ENCODE results near the gene PTOV1.

PTOV1 gene

DNA sequence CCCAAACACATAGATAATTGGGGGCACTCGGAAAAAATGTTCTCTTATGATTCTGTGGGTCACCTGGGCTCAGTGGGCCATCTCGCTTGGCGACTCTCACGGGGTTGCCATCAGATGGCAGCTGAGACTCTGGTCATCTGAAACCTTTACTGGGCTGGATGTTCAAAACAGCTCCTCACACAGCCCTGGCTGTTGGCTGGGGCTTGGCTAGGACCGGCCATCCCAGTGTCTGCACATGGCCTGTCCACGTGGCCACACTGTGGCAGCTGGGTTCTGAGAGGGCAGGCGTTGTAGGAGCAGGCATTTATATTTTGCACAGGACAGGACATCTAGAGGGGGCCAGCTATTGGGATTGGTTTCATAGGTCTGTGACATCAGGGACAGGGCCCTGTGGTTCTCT is 17.4 kb upstream of the PTOV1 start:
- H3K9me3 ChIP-seq (ENCODE audit: control insufficient read depth, insufficient read depth, low read depth, low read length) = no peaks in the 10 kb centered on the region
- H3K36me3 ChIP-seq (ENCODE audit: control insufficient read depth, insufficient read depth, low read length) = peaks cover 85% of the 10 kb centered on the region
- no peak overlapping the region for H3K27ac ChIP-seq (ENCODE audit: low read depth, low read length)
- H3K4me3 ChIP-seq (ENCODE audit: low read depth, low read length) = no peak overlapping the region
- H3K27me3 ChIP-seq (ENCODE audit: control insufficient read depth, insufficient read depth, low read length) = no peaks in the 10 kb centered on the region
- no peaks in the 10 kb centered on the region for H3K4me1 ChIP-seq (ENCODE audit: control insufficient read depth, insufficient read depth, low read length)
- H3K9ac ChIP-seq (ENCODE audit: low read length) = no peak overlapping the region

DNA sequence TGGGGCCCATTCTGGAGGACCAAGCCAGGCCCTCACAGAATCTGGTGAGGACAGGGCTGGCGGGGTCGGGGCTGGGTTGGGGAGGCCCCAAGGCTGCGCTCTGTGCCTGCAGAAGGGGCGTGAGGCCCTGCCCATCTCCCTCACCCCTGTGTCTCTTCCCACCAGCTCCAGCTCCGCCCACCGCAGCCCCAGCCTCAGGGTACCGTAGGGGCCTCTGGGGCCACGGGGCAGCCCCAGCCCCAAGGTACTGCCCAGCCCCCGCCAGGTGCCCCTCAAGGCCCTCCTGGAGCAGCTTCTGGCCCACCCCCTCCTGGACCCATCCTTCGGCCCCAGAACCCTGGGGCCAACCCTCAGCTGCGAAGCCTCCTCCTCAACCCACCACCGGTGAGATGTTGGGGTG is 15.4 kb upstream of the PTOV1 start:
- Histone ChIP-seq H3K4me1 (ENCODE audit: control insufficient read depth, insufficient read depth, low read length) (no peaks in the 10 kb centered on the region), H3K9ac (ENCODE audit: low read length) (no peak overlapping the region), H3K9me3 (ENCODE audit: control insufficient read depth, insufficient read depth, low read depth, low read length) (no peaks in the 10 kb centered on the region), H3K27me3 (ENCODE audit: control insufficient read depth, insufficient read depth, low read length) (no peaks in the 10 kb centered on the region), H3K4me3 (ENCODE audit: low read depth, low read length) (no peak overlapping the region), H3K27ac (ENCODE audit: low read depth, low read length) (no peak overlapping the region), H3K36me3 (ENCODE audit: control insufficient read depth, insufficient read depth, low read length) (peaks cover 96% of the 10 kb centered on the region)

DNA sequence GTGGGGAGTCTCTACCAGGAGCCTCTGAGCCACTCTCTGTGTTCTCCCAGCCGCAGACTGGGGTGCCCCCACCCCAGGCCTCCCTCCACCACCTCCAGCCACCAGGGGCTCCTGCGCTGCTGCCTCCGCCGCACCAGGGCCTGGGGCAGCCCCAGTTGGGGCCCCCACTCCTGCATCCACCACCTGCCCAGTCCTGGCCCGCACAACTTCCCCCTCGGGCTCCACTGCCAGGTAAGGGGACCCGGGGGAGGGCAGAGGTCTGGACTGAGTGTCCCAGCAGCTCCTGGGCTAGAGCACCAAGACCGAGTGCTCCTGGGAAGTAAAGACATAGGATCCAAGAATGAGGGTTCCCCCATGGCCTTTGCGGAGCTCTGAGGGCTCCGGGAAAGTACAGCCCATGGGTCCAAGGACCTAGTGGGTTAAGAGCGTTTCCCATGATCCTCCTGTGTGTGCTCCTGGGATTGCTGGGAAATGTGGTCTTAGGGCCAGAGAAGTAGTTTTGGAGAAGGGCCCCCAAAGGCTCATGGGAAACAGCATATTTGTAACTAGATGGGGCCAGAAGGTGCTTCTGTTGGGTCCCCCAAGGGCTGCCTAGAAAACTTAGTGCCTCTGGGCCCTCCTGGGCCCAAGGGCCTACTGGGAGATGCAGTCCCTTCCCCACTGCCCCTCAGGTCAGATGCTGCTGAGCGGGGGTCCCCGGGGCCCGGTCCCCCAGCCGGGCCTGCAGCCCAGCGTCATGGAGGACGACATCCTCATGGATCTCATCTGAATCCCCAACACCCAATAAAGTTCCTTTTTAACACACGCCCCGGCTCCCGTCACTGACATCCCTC is 14.6 kb upstream of the PTOV1 start:
- no peaks in the 10 kb centered on the region for H3K9me3 ChIP-seq (ENCODE audit: control insufficient read depth, insufficient read depth, low read depth, low read length)
- H3K27ac ChIP-seq (ENCODE audit: low read depth, low read length) = no peak overlapping the region
- no peak overlapping the region for H3K9ac ChIP-seq (ENCODE audit: low read length)
- no peaks in the 10 kb centered on the region for H3K4me1 ChIP-seq (ENCODE audit: control insufficient read depth, insufficient read depth, low read length)
- H3K4me3 ChIP-seq (ENCODE audit: low read depth, low read length) = no peak overlapping the region
- peaks cover 93% of the 10 kb centered on the region for H3K36me3 ChIP-seq (ENCODE audit: control insufficient read depth, insufficient read depth, low read length)
- no peaks in the 10 kb centered on the region for H3K27me3 ChIP-seq (ENCODE audit: control insufficient read depth, insufficient read depth, low read length)

DNA sequence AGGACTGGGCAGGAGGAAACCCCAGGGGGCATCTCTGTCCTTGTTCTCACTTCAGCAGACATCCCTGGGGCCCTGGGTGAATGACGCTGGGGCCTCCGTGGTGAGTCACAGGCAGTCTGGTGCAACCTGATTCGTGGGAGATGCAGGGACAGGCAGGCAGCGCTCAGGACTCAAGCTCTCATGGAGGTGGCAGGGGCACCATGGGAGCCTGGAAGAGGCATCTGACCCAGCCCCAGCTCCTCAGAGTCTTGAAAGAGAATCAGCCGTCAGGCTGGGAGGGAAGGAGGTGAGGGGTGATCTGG is 14.0 kb upstream of the PTOV1 start:
- Histone ChIP-seq H3K36me3 (ENCODE audit: control insufficient read depth, insufficient read depth, low read length) (peaks cover 88% of the 10 kb centered on the region), H3K27me3 (ENCODE audit: control insufficient read depth, insufficient read depth, low read length) (no peaks in the 10 kb centered on the region), H3K9me3 (ENCODE audit: control insufficient read depth, insufficient read depth, low read depth, low read length) (no peaks in the 10 kb centered on the region), H3K27ac (ENCODE audit: low read depth, low read length) (no peak overlapping the region), H3K4me3 (ENCODE audit: low read depth, low read length) (no peak overlapping the region), H3K9ac (ENCODE audit: low read length) (no peak overlapping the region), H3K4me1 (ENCODE audit: control insufficient read depth, insufficient read depth, low read length) (no peaks in the 10 kb centered on the region)

DNA sequence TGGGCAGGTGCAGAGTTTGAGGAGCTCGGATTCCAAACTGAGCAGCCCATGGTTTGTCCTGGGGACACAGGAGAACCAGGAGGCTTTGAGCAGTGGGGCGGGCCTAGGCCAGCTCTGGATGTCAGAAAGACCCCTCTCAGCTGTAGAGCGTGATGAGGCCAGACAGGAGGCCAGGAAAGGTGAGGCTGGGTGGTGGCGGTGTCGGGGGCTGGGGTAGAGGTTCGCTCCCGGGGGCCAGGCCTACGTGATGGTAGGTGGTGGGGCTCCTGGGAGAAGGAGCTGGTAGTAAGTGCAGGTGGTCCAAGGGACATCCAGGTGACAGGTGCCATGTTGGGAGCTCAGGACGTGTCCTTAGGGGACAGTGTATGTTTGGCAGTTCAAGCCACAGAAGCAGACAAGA is 13.5 kb upstream of the PTOV1 start:
- Histone ChIP-seq H3K36me3 (ENCODE audit: control insufficient read depth, insufficient read depth, low read length) (peaks cover 83% of the 10 kb centered on the region), H3K4me3 (ENCODE audit: low read depth, low read length) (no peak overlapping the region), H3K27me3 (ENCODE audit: control insufficient read depth, insufficient read depth, low read length) (no peaks in the 10 kb centered on the region), H3K9ac (ENCODE audit: low read length) (no peak overlapping the region), H3K9me3 (ENCODE audit: control insufficient read depth, insufficient read depth, low read depth, low read length) (no peaks in the 10 kb centered on the region), H3K27ac (ENCODE audit: low read depth, low read length) (no peak overlapping the region), H3K4me1 (ENCODE audit: control insufficient read depth, insufficient read depth, low read length) (no peaks in the 10 kb centered on the region)

DNA sequence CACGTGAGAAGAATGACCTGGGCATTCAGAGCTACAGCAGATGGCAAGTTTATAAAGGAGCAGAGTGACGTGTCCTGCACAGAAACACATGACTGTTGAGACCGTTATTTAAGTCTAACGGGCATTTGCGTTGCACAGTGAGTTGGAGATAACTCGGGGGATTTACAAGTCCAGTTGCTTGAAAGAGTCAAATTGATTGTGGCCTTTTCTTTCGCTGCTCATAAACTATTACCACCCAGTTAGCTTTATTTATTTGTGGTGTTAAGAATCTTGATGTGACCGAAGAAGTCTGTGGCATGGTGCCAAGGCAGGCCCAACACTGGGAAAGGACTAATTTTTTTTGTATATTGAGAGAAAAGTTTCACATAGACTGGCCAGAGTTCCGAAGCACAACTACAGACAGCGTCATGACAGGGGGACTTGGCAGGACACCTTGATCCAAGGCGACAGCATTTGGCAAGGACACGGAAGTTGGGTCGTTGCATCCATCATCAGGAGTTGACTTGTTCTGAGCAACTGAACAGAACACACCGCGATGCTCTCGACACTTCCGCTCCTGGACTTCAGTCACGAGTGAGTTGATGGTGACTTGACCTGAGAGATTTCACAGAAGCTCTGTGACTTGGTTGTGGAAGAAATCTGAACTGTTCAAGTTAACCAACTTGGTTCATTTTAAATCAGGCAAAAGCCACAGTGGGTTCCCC is 11.9 kb upstream of the PTOV1 start:
- H3K4me1 ChIP-seq (ENCODE audit: control insufficient read depth, insufficient read depth, low read length) = no peaks in the 10 kb centered on the region
- H3K36me3 ChIP-seq (ENCODE audit: control insufficient read depth, insufficient read depth, low read length) = peaks cover 67% of the 10 kb centered on the region
- no peak overlapping the region for H3K9ac ChIP-seq (ENCODE audit: low read length)
- H3K4me3 ChIP-seq (ENCODE audit: low read depth, low read length) = no peak overlapping the region
- H3K27me3 ChIP-seq (ENCODE audit: control insufficient read depth, insufficient read depth, low read length) = no peaks in the 10 kb centered on the region
- no peaks in the 10 kb centered on the region for H3K9me3 ChIP-seq (ENCODE audit: control insufficient read depth, insufficient read depth, low read depth, low read length)
- no peak overlapping the region for H3K27ac ChIP-seq (ENCODE audit: low read depth, low read length)

DNA sequence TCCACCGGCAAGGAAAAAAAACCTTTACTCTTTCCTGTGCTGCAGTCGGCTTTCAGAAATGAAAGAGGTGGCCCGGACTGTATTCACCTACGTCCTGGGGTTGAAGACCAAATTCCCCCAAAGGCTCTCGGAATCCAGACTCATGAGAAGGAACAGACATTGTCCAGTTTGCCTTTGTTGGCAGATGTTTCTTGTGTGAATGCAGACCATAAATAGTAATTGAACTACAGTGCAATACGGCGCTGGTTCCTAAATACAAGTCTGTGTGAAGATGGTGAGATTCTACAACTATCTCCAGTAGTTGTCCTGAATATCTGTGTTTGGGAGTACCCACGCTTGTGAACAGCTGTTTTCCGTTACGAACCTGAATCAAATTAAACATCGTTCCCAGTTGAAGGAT is 11.2 kb upstream of the PTOV1 start:
- Histone ChIP-seq H3K27ac (ENCODE audit: low read depth, low read length) (no peak overlapping the region), H3K4me1 (ENCODE audit: control insufficient read depth, insufficient read depth, low read length) (no peaks in the 10 kb centered on the region), H3K9me3 (ENCODE audit: control insufficient read depth, insufficient read depth, low read depth, low read length) (no peaks in the 10 kb centered on the region), H3K27me3 (ENCODE audit: control insufficient read depth, insufficient read depth, low read length) (no peaks in the 10 kb centered on the region), H3K4me3 (ENCODE audit: low read depth, low read length) (no peak overlapping the region), H3K36me3 (ENCODE audit: control insufficient read depth, insufficient read depth, low read length) (peaks cover 60% of the 10 kb centered on the region), H3K9ac (ENCODE audit: low read length) (no peak overlapping the region)

DNA sequence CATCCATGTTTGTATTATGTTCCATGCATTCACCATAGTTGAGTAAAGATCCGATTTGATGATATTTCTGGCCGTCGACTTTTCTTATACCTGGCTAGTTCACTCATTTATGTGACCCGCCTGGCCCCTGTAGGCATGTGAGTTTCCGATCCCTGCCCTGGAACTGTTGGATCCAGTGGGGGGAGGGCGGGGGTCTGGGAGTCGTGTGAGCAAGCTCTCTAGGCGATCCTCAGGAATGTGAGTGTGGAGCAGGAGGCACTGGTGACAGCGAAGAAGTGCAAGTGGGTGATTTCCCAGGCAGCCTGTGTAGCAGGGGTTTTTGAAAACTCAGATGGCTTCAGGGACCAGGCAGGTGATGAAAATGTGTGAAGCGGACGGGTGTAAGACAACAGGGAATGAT is 10.6 kb upstream of the PTOV1 start:
- H3K27ac ChIP-seq (ENCODE audit: low read depth, low read length) = no peak overlapping the region
- no peaks in the 10 kb centered on the region for H3K27me3 ChIP-seq (ENCODE audit: control insufficient read depth, insufficient read depth, low read length)
- H3K4me1 ChIP-seq (ENCODE audit: control insufficient read depth, insufficient read depth, low read length) = no peaks in the 10 kb centered on the region
- H3K4me3 ChIP-seq (ENCODE audit: low read depth, low read length) = no peak overlapping the region
- peaks cover 54% of the 10 kb centered on the region for H3K36me3 ChIP-seq (ENCODE audit: control insufficient read depth, insufficient read depth, low read length)
- H3K9me3 ChIP-seq (ENCODE audit: control insufficient read depth, insufficient read depth, low read depth, low read length) = no peaks in the 10 kb centered on the region
- H3K9ac ChIP-seq (ENCODE audit: low read length) = no peak overlapping the region

DNA sequence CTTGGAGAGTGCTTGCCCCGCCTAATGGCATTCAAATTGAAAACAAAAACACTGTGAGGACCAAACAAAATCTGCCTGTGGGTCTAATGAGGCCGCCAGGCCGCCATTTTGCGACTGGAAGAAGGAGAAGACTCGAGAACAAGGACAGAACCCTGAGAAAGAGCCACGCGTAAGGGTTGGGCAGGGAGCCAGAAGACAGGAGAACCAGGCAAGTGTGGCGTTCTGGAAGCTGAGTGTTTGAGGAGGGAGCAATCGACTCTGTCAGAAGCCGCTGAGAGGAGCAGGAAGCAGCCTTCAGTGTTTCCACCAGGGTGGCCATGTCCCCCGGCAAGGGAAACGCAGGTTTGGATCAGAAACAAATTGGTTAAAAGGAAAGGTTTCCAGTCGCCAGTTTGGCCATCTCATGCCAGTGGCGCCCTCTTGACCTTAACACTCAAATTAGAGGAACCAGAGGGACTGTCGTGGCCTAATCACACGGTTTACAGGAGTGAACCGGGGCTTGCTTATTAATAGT is 10.2 kb upstream of the PTOV1 start:
- Histone ChIP-seq H3K9ac (ENCODE audit: low read length) (no peak overlapping the region), H3K27me3 (ENCODE audit: control insufficient read depth, insufficient read depth, low read length) (no peaks in the 10 kb centered on the region), H3K4me3 (ENCODE audit: low read depth, low read length) (no peak overlapping the region), H3K36me3 (ENCODE audit: control insufficient read depth, insufficient read depth, low read length) (peaks cover 49% of the 10 kb centered on the region), H3K4me1 (ENCODE audit: control insufficient read depth, insufficient read depth, low read length) (no peaks in the 10 kb centered on the region), H3K9me3 (ENCODE audit: control insufficient read depth, insufficient read depth, low read depth, low read length) (no peaks in the 10 kb centered on the region), H3K27ac (ENCODE audit: low read depth, low read length) (no peak overlapping the region)

DNA sequence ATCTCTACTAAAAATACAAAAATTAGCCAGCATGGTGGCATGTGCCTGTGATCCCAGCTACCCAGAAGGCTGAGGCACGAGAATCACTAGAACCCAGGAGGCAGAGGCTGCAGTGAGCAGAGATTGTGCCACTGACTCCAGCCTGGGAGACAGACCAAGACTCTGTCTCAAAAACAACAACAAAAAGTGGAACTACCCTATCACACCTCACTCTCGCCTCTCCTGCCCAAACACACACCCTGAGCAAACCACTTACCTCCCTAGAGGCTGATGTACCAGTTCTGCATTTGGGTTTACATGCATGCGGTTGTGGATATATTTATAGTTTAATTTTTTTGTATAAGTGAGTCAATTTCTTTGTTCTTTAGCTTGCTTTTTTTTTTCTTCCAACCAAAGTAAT is 7.7 kb upstream of the PTOV1 start:
- Histone ChIP-seq H3K9ac (ENCODE audit: low read length) (no peak overlapping the region), H3K4me1 (ENCODE audit: control insufficient read depth, insufficient read depth, low read length) (no peaks in the 10 kb centered on the region), H3K27me3 (ENCODE audit: control insufficient read depth, insufficient read depth, low read length) (no peaks in the 10 kb centered on the region), H3K4me3 (ENCODE audit: low read depth, low read length) (no peak overlapping the region), H3K27ac (ENCODE audit: low read depth, low read length) (no peak overlapping the region), H3K9me3 (ENCODE audit: control insufficient read depth, insufficient read depth, low read depth, low read length) (no peaks in the 10 kb centered on the region), H3K36me3 (ENCODE audit: control insufficient read depth, insufficient read depth, low read length) (peaks cover 27% of the 10 kb centered on the region)
